Smooth muscle cell (in vitro differentiated cells): Measurements from ENCODE around the gene DSP. TPM values are rescaled to one million over a fixed set of nuclear protein-coding genes. Genes with fewer than 3 reads are reported as not detected.
A peak's percentile ranks its signal among the peaks of the same experiment; 100 is the strongest.

Experiments
- DNase-seq: peaks from one replicate; lab custom pipeline; 2025; ENCODE audit not compliant: unreplicated experiment; lab: John Stamatoyannopoulos, UW
- H2AFZ ChIP-seq: fragments of 200-600 bp; sonication (generic); 2 replicates; pipeline ENCODE4 v1.6.0; 2016; ENCODE audit warnings: antibody characterized with exemption, low read depth, mild to moderate bottlenecking
- H3F3A ChIP-seq: fragments of 200-600 bp; sonication (generic); 2 replicates; pipeline ENCODE4 v1.6.0; 2017; ENCODE audit warnings: antibody characterized with exemption, low read depth
- H3K27ac ChIP-seq: fragments of 200-600 bp; sonication (generic); 2 replicates; pipeline ENCODE4 v1.5.1; 2016; ENCODE audit warnings: low read depth, mild to moderate bottlenecking
- H3K27me3 ChIP-seq: fragments of 200-600 bp; sonication (generic); 2 replicates; pipeline ENCODE4 v1.6.1; 2016; ENCODE audit warnings: low read depth, mild to moderate bottlenecking
- H3K36me3 ChIP-seq: fragments of 200-600 bp; sonication (generic); 2 replicates; pipeline ENCODE4 v1.5.1; 2016; ENCODE audit warnings: low read depth
- H3K4me1 ChIP-seq: fragments of 200-600 bp; sonication (generic); 2 replicates; pipeline ENCODE4 v1.5.1; 2016; ENCODE audit warnings: low read depth
- H3K4me2 ChIP-seq: fragments of 200-600 bp; sonication (generic); 2 replicates; pipeline ENCODE4 v1.6.0; 2016; ENCODE audit warnings: mild to moderate bottlenecking
- H3K4me3 ChIP-seq: fragments of 200-600 bp; sonication (generic); 2 replicates; pipeline ENCODE4 v1.5.1; 2016; ENCODE audit warnings: mild to moderate bottlenecking
- H3K79me2 ChIP-seq: fragments of 200-600 bp; sonication (generic); 2 replicates; pipeline ENCODE4 v1.6.0; 2016; ENCODE audit warnings: low read depth, mild to moderate bottlenecking
- H3K9ac ChIP-seq: fragments of 200-600 bp; sonication (generic); 2 replicates; pipeline ENCODE4 v1.6.0; 2016; ENCODE audit warnings: low read depth
- H3K9me3 ChIP-seq: fragments of 200-600 bp; sonication (generic); replicated peaks from 2 replicates; pipeline ENCODE4 v1.5.1; 2016; ENCODE audit warnings: low read depth
- H4K20me1 ChIP-seq: fragments of 200-600 bp; sonication (generic); 2 replicates; pipeline ENCODE4 v1.6.0; 2016; ENCODE audit warnings: low read depth
- WGBS: methylation state at CpG from one replicate; pipeline ENCODE4 v1.1.7; 2016; ENCODE audit warnings: low lambda C conversion rate; 5-methylcytosine and 5-hydroxymethylcytosine counted together
- polyA plus RNA-seq: library from polyadenylated mRNA; unstranded; fragments of >200 nt; fragmentation: Nextera tagmentation; extraction: Ambion mirVana; gene quantifications from 2 replicates; pipeline ENCODE4 v1.2.1, GENCODE V29; 2016
- total RNA-seq: library from RNA; depleted of rRNA; stranded (reverse); fragments of >200 nt; gene quantifications from 2 replicates; pipeline ENCODE4 v1.2.3, GENCODE V29; 2014
- TF ChIP-seq, protein P1 (sequence below): fragments of 200-600 bp; sonication (generic); IDR thresholded peaks from 2 replicates; pipeline ENCODE4 v1.5.1; 2017; ENCODE audit warnings: borderline replicate concordance, mild to moderate bottlenecking, antibody characterized with exemption; ENCODE audit not compliant: insufficient read depth, poor library complexity, severe bottlenecking

DSP gene
- total and polyA plus RNA-seq, 2 experiments from 2014 or later, result 64.1 to 347 TPM

DNA sequence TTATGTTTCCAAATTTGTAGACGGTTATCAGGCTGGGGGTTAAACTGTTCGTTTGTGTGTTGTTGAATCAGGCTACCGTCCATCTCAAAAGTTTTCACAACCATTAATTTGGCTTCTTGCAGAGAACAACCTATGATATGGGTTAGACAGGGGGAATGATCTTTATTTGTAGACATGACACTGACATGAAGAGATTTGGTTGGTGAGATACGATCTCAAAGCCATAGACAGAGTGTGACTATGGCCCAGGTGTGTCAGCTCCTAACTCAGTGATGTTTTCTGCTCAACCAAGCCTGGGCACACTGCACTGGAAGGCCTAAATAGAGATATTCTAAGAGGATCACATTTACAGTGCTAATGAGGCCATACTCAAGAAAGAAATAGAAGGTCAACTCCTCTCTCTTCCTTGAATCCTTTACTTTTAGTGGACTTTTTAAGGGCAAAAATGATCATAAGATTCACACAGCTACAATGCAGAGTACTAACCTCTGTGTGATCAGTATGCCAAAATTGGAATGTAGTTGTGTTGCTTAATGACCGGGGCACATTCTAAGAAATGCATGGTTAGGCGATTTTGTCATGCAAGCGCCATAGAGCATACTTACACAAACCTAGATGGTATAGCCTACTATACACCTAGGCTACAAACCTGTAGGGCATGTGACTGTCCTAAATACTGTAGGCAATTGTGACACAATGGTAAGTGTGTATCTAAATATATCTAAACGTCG lies 30.9 kb downstream of the DSP start:
- Histone ChIP-seq H3K27me3 (no peaks in the 10 kb centered on the region), H3K27ac (no peak overlapping the region), H3K9ac (no peak overlapping the region), H3K79me2 (no peaks in the 10 kb centered on the region), H4K20me1 (peaks cover 67% of the 10 kb centered on the region), H3K4me3 (no peak overlapping the region), H3K4me2 (no peak overlapping the region), H2AFZ (no peak overlapping the region), H3K9me3 (no peaks in the 10 kb centered on the region), H3K36me3 (peaks cover 80% of the 10 kb centered on the region), H3F3A (peaks cover 10% of the 10 kb centered on the region), H3K4me1 (no peaks in the 10 kb centered on the region)
- TF ChIP-seq, protein P1, sequence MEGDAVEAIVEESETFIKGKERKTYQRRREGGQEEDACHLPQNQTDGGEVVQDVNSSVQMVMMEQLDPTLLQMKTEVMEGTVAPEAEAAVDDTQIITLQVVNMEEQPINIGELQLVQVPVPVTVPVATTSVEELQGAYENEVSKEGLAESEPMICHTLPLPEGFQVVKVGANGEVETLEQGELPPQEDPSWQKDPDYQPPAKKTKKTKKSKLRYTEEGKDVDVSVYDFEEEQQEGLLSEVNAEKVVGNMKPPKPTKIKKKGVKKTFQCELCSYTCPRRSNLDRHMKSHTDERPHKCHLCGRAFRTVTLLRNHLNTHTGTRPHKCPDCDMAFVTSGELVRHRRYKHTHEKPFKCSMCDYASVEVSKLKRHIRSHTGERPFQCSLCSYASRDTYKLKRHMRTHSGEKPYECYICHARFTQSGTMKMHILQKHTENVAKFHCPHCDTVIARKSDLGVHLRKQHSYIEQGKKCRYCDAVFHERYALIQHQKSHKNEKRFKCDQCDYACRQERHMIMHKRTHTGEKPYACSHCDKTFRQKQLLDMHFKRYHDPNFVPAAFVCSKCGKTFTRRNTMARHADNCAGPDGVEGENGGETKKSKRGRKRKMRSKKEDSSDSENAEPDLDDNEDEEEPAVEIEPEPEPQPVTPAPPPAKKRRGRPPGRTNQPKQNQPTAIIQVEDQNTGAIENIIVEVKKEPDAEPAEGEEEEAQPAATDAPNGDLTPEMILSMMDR, result no peak
- WGBS, result 96% methylated on average over 9 of the region's 9 CpGs
- DNase-seq, result no peak

DNA sequence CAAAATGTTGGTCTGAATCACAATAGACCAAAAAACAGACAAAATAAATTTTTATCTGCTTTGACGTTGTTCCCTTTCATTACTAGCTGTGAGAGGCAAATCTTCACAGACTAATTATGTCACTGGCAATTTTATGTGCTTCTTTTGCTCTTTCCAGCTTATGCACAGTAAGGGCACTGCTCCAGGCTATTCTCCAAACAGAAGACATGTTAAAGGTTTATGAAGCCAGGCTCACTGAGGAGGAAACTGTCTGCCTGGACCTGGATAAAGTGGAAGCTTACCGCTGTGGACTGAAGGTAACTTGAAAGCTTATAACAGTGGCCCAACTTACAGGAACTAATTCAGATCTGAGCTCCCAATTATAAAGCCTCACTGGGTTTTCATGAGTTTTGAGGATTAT lies 33.0 kb downstream of the DSP start:
- Histone ChIP-seq H3K79me2 (no peaks in the 10 kb centered on the region), H3K36me3 (peaks cover 73% of the 10 kb centered on the region), H3F3A (peaks cover 10% of the 10 kb centered on the region), H3K27ac (no peak overlapping the region), H3K4me3 (no peak overlapping the region), H4K20me1 (peaks cover 58% of the 10 kb centered on the region), H3K4me2 (no peak overlapping the region), H3K9me3 (no peaks in the 10 kb centered on the region), H3K9ac (no peak overlapping the region), H3K27me3 (no peaks in the 10 kb centered on the region), H3K4me1 (no peaks in the 10 kb centered on the region), H2AFZ (no peak overlapping the region)
- TF ChIP-seq, protein P1, result no peak
- DNase-seq, result no peak
- 98% methylated on average over 2 of the region's 2 CpGs for WGBS

DNA sequence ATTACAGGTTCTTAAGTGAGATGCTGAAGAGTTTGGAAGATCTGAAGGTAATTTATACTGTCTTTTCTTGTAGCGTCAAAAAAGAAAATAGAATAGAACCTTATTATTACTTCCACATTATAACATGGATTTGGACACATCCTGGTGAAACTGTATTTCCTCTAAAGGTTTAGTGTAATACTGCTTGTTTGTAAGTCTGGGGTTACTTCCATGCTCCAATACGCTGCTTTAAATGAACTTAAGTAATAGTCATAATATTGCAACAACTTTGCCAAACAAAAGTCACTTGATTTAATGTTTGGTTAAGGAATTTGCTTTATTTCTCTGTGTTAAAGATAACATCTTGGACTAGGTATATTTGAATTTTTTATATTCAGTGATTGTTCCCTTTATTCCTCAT lies 37.0 kb downstream of the DSP start:
- Histone ChIP-seq H3K36me3 (peaks cover 69% of the 10 kb centered on the region), H3K4me1 (no peaks in the 10 kb centered on the region), H3K4me2 (no peak overlapping the region), H3K79me2 (no peaks in the 10 kb centered on the region), H3K27me3 (no peaks in the 10 kb centered on the region), H2AFZ (no peak overlapping the region), H3K9ac (no peak overlapping the region), H3K27ac (peak overlapping the region; percentile 3), H3K4me3 (no peak overlapping the region), H3F3A (peaks cover 6% of the 10 kb centered on the region), H3K9me3 (no peaks in the 10 kb centered on the region), H4K20me1 (peaks cover 47% of the 10 kb centered on the region)
- TF ChIP-seq, protein P1, result no peak
- 1% methylated on average over 2 of the region's 2 CpGs for WGBS
- DNase-seq, result no peak

DNA sequence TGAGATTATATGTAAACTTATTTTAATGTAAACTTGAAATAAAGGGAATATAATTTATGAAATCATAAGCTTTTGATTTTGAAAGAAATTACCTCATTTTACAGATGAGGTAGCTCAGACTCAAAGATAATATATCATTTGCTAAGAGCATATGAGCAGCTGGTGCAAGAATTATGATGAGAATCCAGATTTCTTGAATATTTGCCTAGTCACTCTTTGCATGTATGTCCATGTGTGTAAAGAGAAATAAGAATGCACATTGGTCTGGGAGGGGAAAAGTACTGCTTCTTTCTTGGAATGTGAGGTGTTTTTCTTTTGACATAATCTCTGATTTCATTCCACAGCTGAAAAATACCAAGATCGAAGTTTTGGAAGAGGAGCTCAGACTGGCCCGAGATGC lies 37.5 kb downstream of the DSP start:
- Histone ChIP-seq H3K79me2 (no peaks in the 10 kb centered on the region), H3K27ac (peak overlapping the region; percentile 3), H3K4me2 (no peak overlapping the region), H2AFZ (no peak overlapping the region), H3K36me3 (peaks cover 72% of the 10 kb centered on the region), H3K9me3 (no peaks in the 10 kb centered on the region), H3K4me1 (no peaks in the 10 kb centered on the region), H3F3A (peaks cover 6% of the 10 kb centered on the region), H4K20me1 (peaks cover 47% of the 10 kb centered on the region), H3K27me3 (no peaks in the 10 kb centered on the region), H3K4me3 (no peak overlapping the region), H3K9ac (no peak overlapping the region)
- 98% methylated on average over 2 of the region's 2 CpGs for WGBS
- TF ChIP-seq, protein P1, result no peak
- no peak for DNase-seq
